WTC11 (cell line): ENCODE measurements around the gene PRKCE. TPM values are rescaled to one million over a fixed set of nuclear protein-coding genes. Genes with fewer than 3 reads are reported as not detected.

ENCODE experiments used
- ATAC-seq: fragments of 200-7000 bp; cut with Tn5 transposase; 2 replicates; pipeline ENCODE4 v1.10.0; 2021; ENCODE audit warnings: mild to moderate bottlenecking, moderate library complexity
- CTCF ChIA-PET: fragments of 300-600 bp; sonication (Branson Sonifier 250); formaldehyde crosslinking; loops from one replicate; lab custom pipeline; 2021; ENCODE audit warnings: antibody characterized with exemption; lab: Charles Lee
- POLR2A ChIA-PET: fragments of 350-600 bp; sonication (Branson Sonifier 250); formaldehyde crosslinking; loops from one replicate; lab custom pipeline; 2021; ENCODE audit warnings: antibody characterized with exemption; lab: Charles Lee
- DNase-seq: peaks from one replicate; pipeline ENCODE4 v3.0.0; 2021; ENCODE audit warnings: low spot score
- H3K27ac Mint-ChIP-seq: 2 replicates; pipeline ENCODE4 v1.8.0; 2021; ENCODE audit warnings: mixed read lengths
- H3K27me3 Mint-ChIP-seq: 2 replicates; pipeline ENCODE4 v1.8.0; 2021; ENCODE audit warnings: low read depth, mild to moderate bottlenecking, moderate library complexity, mixed read lengths
- H3K36me3 Mint-ChIP-seq: 2 replicates; pipeline ENCODE4 v1.8.0; 2021; ENCODE audit warnings: mixed read lengths
- H3K4me1 Mint-ChIP-seq: 2 replicates; pipeline ENCODE4 v1.8.0; 2022; ENCODE audit warnings: mixed read lengths
- H3K4me3 Mint-ChIP-seq: 2 replicates; pipeline ENCODE4 v1.8.0; 2021; ENCODE audit warnings: mild to moderate bottlenecking, moderate library complexity, mixed read lengths
- H3K9me3 Mint-ChIP-seq: 2 replicates; pipeline ENCODE4 v1.8.0; 2021; ENCODE audit warnings: mixed read lengths
- ATF1 ChIP-seq: sonication (generic); formaldehyde crosslinking; IDR thresholded peaks from 2 replicates; pipeline ENCODE4 v1.8.1; 2023; ENCODE audit warnings: mild to moderate bottlenecking, moderate library complexity, missing genetic modification reagents
- CREB1 ChIP-seq: sonication (generic); formaldehyde crosslinking; IDR thresholded peaks from 2 replicates; pipeline ENCODE4 v1.8.0; 2023; ENCODE audit warnings: mild to moderate bottlenecking, missing genetic modification reagents
- EMX1 ChIP-seq: fragments of 250-450 bp; sonication (Bioruptor Pico); IDR thresholded peaks from 2 replicates; pipeline ENCODE4 v1.8.0; 2021; ENCODE audit warnings: mild to moderate bottlenecking
- ESRRA ChIP-seq: sonication (generic); formaldehyde crosslinking; IDR thresholded peaks from 2 replicates; pipeline ENCODE4 v1.8.1; 2022; ENCODE audit warnings: mild to moderate bottlenecking, missing genetic modification reagents, borderline replicate concordance
- FOXJ3 ChIP-seq: sonication (generic); formaldehyde crosslinking; IDR thresholded peaks from 2 replicates; pipeline ENCODE4 v1.9.0; 2021; ENCODE audit warnings: missing genetic modification reagents, mild to moderate bottlenecking, borderline replicate concordance
- RORB ChIP-seq: fragments of 250-450 bp; sonication (Bioruptor Pico); IDR thresholded peaks from 2 replicates; pipeline ENCODE4 v1.9.0; 2021; ENCODE audit warnings: mild to moderate bottlenecking
- TP53 ChIP-seq: sonication (generic); formaldehyde crosslinking; IDR thresholded peaks from 2 replicates; pipeline ENCODE4 v1.8.1; 2023; ENCODE audit warnings: mild to moderate bottlenecking, missing genetic modification reagents
- ZBTB21 ChIP-seq: sonication (generic); formaldehyde crosslinking; IDR thresholded peaks from 2 replicates; pipeline ENCODE4 v1.8.1; 2023; ENCODE audit warnings: mild to moderate bottlenecking, missing genetic modification reagents, borderline replicate concordance
- ZNF219 ChIP-seq: sonication (generic); formaldehyde crosslinking; IDR thresholded peaks from 2 replicates; pipeline ENCODE4 v1.8.0; 2023; ENCODE audit warnings: missing genetic modification reagents, mild to moderate bottlenecking, borderline replicate concordance
- ZNF232 ChIP-seq: sonication (generic); formaldehyde crosslinking; IDR thresholded peaks from 2 replicates; pipeline ENCODE4 v1.8.0; 2022; ENCODE audit warnings: mild to moderate bottlenecking, missing genetic modification reagents
- ZNF263 ChIP-seq: sonication (generic); formaldehyde crosslinking; IDR thresholded peaks from 2 replicates; pipeline ENCODE4 v1.8.1; 2022; ENCODE audit warnings: low read depth, mild to moderate bottlenecking, moderate library complexity, missing genetic modification reagents
- total RNA-seq: library from RNA; stranded (reverse); gene quantifications from 3 replicates; pipeline ENCODE4 v1.2.3, GENCODE V29; 2021
- TF ChIP-seq, protein P1 (sequence below): sonication (generic); formaldehyde crosslinking; conservative IDR thresholded peaks from 2 replicates; pipeline ENCODE4 v1.8.1; 2022; ENCODE audit warnings: mild to moderate bottlenecking, missing genetic modification reagents
- TF ChIP-seq, protein P2 (sequence below): fragments of 250-450 bp; sonication (Bioruptor Pico); IDR thresholded peaks from 2 replicates; pipeline ENCODE4 v1.9.0; 2021; ENCODE audit warnings: moderate library complexity, mild to moderate bottlenecking, inconsistent platforms, borderline replicate concordance
- TF ChIP-seq, protein P3 (sequence below): sonication (generic); formaldehyde crosslinking; IDR thresholded peaks from 2 replicates; pipeline ENCODE4 v1.8.1; 2022; ENCODE audit warnings: mild to moderate bottlenecking, moderate library complexity, missing genetic modification reagents
- TF ChIP-seq, protein P4 (sequence below): sonication (generic); formaldehyde crosslinking; IDR thresholded peaks from 2 replicates; pipeline ENCODE4 v1.8.1; 2022; ENCODE audit warnings: mild to moderate bottlenecking, missing genetic modification reagents, moderate library complexity, borderline replicate concordance
- TF ChIP-seq, protein P5 (sequence below): sonication (generic); formaldehyde crosslinking; IDR thresholded peaks from 2 replicates; pipeline ENCODE4 v1.8.0; 2023; ENCODE audit warnings: missing genetic modification reagents, mild to moderate bottlenecking, borderline replicate concordance
- TF ChIP-seq, protein P6 (sequence below): sonication (generic); formaldehyde crosslinking; IDR thresholded peaks from 2 replicates; pipeline ENCODE4 v1.8.1; 2023; ENCODE audit warnings: mild to moderate bottlenecking, missing genetic modification reagents
- TF ChIP-seq, protein P7 (sequence below): sonication (generic); formaldehyde crosslinking; IDR thresholded peaks from 2 replicates; pipeline ENCODE4 v1.8.1; 2023; ENCODE audit warnings: mild to moderate bottlenecking, missing genetic modification reagents, moderate library complexity
- TF ChIP-seq, protein P8 (sequence below): fragments of 200-600 bp; IDR thresholded peaks from 2 replicates; pipeline ENCODE4 v1.8.0; 2022; ENCODE audit warnings: antibody characterized with exemption

The PRKCE gene
- total RNA-seq, 1 experiment from 2014 or later, result 5.8 TPM

DNA sequence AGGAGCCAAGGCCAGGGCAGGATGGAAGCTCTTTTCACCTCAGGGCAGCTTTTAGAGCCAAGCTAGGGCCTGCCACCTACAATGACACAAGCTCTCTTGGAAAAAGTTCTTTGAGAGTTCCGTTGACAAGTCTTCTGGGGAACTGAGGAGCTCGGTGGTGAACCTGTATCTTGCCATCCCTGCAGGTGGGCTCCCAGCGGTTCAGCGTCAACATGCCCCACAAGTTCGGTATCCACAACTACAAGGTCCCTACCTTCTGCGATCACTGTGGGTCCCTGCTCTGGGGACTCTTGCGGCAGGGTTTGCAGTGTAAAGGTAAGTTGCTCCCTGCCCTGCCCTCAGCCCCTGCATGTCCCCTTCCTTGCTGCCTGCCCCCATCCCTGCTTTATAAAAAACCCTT lies 332.9 kb downstream of the PRKCE start (continued):
- no peak for TF ChIP-seq CREB1 (CRISPR knock-in tag)
- TF ChIP-seq, protein P1, sequence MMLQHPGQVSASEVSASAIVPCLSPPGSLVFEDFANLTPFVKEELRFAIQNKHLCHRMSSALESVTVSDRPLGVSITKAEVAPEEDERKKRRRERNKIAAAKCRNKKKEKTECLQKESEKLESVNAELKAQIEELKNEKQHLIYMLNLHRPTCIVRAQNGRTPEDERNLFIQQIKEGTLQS (CRISPR knock-in tag), result no peak
- no peak for TF ChIP-seq FOXJ3 (CRISPR knock-in tag)
- TF ChIP-seq RORB (CRISPR knock-in tag), result no peak
- TF ChIP-seq, protein P2, sequence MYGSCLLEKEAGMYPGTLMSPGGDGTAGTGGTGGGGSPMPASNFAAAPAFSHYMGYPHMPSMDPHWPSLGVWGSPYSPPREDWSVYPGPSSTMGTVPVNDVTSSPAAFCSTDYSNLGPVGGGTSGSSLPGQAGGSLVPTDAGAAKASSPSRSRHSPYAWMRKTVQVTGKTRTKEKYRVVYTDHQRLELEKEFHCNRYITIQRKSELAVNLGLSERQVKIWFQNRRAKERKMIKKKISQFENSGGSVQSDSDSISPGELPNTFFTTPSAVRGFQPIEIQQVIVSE, result no peak
- TF ChIP-seq ZNF263 (CRISPR knock-in tag), result no peak
- TF ChIP-seq, protein P3, sequence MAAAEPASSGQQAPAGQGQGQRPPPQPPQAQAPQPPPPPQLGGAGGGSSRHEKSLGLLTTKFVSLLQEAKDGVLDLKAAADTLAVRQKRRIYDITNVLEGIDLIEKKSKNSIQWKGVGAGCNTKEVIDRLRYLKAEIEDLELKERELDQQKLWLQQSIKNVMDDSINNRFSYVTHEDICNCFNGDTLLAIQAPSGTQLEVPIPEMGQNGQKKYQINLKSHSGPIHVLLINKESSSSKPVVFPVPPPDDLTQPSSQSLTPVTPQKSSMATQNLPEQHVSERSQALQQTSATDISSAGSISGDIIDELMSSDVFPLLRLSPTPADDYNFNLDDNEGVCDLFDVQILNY (CRISPR knock-in tag), result no peak

DNA sequence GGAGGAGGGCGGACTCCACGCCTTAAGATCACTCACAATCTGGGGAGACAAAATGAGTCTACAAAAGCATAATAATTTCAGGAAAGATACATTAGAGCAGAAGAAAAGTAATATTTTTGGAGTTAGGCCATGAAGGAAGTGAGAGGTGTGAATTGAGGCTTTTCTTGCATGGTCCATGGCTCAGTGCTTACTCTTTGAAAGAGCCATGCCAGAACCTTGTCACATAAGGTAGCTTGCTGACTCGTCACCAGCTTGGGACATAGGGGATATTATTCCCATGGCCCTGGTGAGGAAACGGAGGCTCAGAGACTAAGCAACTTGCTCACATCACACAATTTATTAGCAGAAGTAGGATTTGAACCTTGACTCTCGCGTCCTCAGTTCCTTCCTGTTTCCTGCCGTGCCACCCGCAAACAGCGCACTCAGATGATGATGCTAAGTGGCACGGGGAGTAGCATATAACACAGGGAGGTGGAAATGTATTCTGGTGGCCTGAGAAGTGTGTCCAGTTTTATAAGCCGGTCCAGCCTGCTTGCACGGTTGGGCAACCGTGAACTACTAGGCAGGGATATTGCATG lies 333.5 kb downstream of the PRKCE start:
- Mint-ChIP-seq H3K4me1 (peaks cover 14% of the 10 kb centered on the region), H3K27ac (no peak overlapping the region), H3K9me3 (no peaks in the 10 kb centered on the region), H3K4me3 (no peak overlapping the region), H3K27me3 (no peaks in the 10 kb centered on the region), H3K36me3 (no peaks in the 10 kb centered on the region)
- TF ChIP-seq ATF1 (CRISPR knock-in tag) (no peak), EMX1 (CRISPR knock-in tag) (no peak), ZNF219 (CRISPR knock-in tag) (no peak), ESRRA (CRISPR knock-in tag) (no peak), ZBTB21 (no peak), ZNF263 (CRISPR knock-in tag) (no peak), ZNF232 (no peak)
- TF ChIP-seq, protein P4, sequence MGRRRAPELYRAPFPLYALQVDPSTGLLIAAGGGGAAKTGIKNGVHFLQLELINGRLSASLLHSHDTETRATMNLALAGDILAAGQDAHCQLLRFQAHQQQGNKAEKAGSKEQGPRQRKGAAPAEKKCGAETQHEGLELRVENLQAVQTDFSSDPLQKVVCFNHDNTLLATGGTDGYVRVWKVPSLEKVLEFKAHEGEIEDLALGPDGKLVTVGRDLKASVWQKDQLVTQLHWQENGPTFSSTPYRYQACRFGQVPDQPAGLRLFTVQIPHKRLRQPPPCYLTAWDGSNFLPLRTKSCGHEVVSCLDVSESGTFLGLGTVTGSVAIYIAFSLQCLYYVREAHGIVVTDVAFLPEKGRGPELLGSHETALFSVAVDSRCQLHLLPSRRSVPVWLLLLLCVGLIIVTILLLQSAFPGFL, result no peak
- TF ChIP-seq, protein P5, sequence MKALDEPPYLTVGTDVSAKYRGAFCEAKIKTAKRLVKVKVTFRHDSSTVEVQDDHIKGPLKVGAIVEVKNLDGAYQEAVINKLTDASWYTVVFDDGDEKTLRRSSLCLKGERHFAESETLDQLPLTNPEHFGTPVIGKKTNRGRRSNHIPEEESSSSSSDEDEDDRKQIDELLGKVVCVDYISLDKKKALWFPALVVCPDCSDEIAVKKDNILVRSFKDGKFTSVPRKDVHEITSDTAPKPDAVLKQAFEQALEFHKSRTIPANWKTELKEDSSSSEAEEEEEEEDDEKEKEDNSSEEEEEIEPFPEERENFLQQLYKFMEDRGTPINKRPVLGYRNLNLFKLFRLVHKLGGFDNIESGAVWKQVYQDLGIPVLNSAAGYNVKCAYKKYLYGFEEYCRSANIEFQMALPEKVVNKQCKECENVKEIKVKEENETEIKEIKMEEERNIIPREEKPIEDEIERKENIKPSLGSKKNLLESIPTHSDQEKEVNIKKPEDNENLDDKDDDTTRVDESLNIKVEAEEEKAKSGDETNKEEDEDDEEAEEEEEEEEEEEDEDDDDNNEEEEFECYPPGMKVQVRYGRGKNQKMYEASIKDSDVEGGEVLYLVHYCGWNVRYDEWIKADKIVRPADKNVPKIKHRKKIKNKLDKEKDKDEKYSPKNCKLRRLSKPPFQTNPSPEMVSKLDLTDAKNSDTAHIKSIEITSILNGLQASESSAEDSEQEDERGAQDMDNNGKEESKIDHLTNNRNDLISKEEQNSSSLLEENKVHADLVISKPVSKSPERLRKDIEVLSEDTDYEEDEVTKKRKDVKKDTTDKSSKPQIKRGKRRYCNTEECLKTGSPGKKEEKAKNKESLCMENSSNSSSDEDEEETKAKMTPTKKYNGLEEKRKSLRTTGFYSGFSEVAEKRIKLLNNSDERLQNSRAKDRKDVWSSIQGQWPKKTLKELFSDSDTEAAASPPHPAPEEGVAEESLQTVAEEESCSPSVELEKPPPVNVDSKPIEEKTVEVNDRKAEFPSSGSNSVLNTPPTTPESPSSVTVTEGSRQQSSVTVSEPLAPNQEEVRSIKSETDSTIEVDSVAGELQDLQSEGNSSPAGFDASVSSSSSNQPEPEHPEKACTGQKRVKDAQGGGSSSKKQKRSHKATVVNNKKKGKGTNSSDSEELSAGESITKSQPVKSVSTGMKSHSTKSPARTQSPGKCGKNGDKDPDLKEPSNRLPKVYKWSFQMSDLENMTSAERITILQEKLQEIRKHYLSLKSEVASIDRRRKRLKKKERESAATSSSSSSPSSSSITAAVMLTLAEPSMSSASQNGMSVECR, result no peak
- TF ChIP-seq, protein P2, result no peak
- POLR2A ChIA-PET, result no interaction called here
- DNase-seq, result no peak
- no peak for ATAC-seq
- CTCF ChIA-PET, result no interaction called here

DNA sequence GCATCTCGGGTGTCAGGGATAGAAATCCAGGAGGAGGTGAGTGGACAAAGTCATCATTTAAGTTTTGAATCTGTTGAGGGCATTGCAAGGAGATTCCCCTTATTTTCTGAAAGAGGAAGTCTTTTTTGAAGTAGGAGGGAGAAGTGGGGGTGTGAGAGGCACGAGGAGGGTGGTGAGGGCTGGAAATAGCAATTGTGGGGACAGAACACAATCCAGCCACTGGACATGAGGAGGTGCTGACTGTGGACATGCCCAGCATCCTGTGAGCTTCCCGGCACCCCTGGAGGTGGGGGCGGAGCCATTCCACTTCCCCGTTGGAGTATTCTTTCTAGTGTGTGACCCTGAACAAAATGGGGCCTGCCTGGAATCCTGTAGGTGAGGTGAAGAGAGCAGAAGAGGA lies 335.0 kb downstream of the PRKCE start:
- Mint-ChIP-seq H3K9me3 (no peaks in the 10 kb centered on the region), H3K4me1 (peaks cover 14% of the 10 kb centered on the region), H3K36me3 (no peaks in the 10 kb centered on the region), H3K4me3 (no peak overlapping the region), H3K27me3 (no peaks in the 10 kb centered on the region), H3K27ac (no peak overlapping the region)
- no peak; the same call in 1 of the 2 replicates for ATAC-seq
- ChIA-PET POLR2A (no interaction called here), CTCF (interaction anchor here (0.6 kb wide), 2 partner anchors 43 to 455 kb away, joined by 3 to 4 read pairs; no protein-coding TSS in a partner anchor)
- no peak for DNase-seq
- TF ChIP-seq, protein P6, sequence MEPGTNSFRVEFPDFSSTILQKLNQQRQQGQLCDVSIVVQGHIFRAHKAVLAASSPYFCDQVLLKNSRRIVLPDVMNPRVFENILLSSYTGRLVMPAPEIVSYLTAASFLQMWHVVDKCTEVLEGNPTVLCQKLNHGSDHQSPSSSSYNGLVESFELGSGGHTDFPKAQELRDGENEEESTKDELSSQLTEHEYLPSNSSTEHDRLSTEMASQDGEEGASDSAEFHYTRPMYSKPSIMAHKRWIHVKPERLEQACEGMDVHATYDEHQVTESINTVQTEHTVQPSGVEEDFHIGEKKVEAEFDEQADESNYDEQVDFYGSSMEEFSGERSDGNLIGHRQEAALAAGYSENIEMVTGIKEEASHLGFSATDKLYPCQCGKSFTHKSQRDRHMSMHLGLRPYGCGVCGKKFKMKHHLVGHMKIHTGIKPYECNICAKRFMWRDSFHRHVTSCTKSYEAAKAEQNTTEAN, result no peak
- TF ChIP-seq EMX1 (CRISPR knock-in tag) (no peak), TP53 (CRISPR knock-in tag) (no peak)
- TF ChIP-seq, protein P7, sequence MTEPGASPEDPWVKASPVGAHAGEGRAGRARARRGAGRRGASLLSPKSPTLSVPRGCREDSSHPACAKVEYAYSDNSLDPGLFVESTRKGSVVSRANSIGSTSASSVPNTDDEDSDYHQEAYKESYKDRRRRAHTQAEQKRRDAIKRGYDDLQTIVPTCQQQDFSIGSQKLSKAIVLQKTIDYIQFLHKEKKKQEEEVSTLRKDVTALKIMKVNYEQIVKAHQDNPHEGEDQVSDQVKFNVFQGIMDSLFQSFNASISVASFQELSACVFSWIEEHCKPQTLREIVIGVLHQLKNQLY (CRISPR knock-in tag), result no peak
- TF ChIP-seq, protein P8, sequence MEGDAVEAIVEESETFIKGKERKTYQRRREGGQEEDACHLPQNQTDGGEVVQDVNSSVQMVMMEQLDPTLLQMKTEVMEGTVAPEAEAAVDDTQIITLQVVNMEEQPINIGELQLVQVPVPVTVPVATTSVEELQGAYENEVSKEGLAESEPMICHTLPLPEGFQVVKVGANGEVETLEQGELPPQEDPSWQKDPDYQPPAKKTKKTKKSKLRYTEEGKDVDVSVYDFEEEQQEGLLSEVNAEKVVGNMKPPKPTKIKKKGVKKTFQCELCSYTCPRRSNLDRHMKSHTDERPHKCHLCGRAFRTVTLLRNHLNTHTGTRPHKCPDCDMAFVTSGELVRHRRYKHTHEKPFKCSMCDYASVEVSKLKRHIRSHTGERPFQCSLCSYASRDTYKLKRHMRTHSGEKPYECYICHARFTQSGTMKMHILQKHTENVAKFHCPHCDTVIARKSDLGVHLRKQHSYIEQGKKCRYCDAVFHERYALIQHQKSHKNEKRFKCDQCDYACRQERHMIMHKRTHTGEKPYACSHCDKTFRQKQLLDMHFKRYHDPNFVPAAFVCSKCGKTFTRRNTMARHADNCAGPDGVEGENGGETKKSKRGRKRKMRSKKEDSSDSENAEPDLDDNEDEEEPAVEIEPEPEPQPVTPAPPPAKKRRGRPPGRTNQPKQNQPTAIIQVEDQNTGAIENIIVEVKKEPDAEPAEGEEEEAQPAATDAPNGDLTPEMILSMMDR, result no peak
